Cardiac muscle cell (in vitro differentiated cells and primary cell): ENCODE measurements around the gene SFXN5. TPM values are rescaled to one million over a fixed set of nuclear protein-coding genes. Genes with fewer than 3 reads are reported as not detected.

Experiments
- DNase-seq, 2 donors: peaks; one replicate each; pipeline versions ENCODE4 v3.0.0 to v3.0.0-alpha.2; 2010 to 2017; ENCODE audit warnings: low read depth in 1 of 2, low spot score in 1 of 2
- H3K27ac ChIP-seq: fragments of 200-600 bp; sonication (generic); 2 replicates; pipeline ENCODE4 v1.5.1; 2016
- H3K27me3 ChIP-seq: fragments of 200-600 bp; sonication (generic); 2 replicates; pipeline ENCODE4 v1.6.0; 2016; ENCODE audit warnings: control low read depth
- H3K36me3 ChIP-seq: fragments of 200-600 bp; sonication (generic); 2 replicates; pipeline ENCODE4 v1.5.1; 2016; ENCODE audit warnings: control low read depth
- H3K4me1 ChIP-seq: fragments of 200-600 bp; sonication (generic); 2 replicates; pipeline ENCODE4 v1.8.1; 2017; ENCODE audit warnings: low read depth, mild to moderate bottlenecking, mixed run types
- H3K4me3 ChIP-seq: fragments of 200-600 bp; sonication (generic); 2 replicates; pipeline ENCODE4 v1.5.1; 2016; ENCODE audit warnings: mild to moderate bottlenecking
- H3K9me3 ChIP-seq: fragments of 200-600 bp; sonication (generic); 2 replicates; pipeline ENCODE4 v1.5.1; 2017; ENCODE audit warnings: low read depth, mild to moderate bottlenecking, control low read depth
- polyA plus RNA-seq: library from polyadenylated mRNA; unstranded; fragments of >200 nt; fragmentation: Nextera tagmentation; extraction: Ambion mirVana; gene quantifications from 2 replicates; pipeline ENCODE4 v1.2.1, GENCODE V29; 2016
- total RNA-seq: library from RNA; depleted of rRNA; stranded (reverse); fragments of >200 nt; gene quantifications from 2 replicates; pipeline ENCODE4 v1.2.3, GENCODE V29; 2016
- TF ChIP-seq, protein P1 (sequence below): IDR thresholded peaks from 2 replicates; pipeline ENCODE4 v1.5.1; 2012; ENCODE audit warnings: low read depth, mild to moderate bottlenecking, low read length

Gene SFXN5
- total and polyA plus RNA-seq, 2 experiments from 2014 or later, result 11.4 to 13.5 TPM

DNA sequence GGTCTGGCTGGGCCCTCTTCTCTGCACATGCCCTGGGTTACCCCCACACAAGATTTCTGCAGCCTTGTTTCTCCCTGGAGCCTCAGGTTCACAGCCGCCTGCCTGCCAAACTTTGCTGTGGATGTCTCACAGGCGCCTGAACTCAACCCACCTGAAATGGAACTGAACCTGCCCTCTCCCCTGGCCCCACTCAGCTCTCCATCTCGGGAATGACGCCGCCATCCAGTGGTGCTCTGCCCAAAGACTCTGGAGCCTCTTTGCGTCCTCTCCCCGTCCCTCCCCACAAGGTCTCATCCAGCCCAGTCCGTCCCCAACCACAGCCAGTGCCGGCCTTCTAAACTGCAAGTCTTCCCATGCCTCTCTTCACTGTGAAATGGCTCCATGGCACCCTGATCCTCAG lies 125.0 kb downstream of the SFXN5 start:
- TF ChIP-seq, protein P1, sequence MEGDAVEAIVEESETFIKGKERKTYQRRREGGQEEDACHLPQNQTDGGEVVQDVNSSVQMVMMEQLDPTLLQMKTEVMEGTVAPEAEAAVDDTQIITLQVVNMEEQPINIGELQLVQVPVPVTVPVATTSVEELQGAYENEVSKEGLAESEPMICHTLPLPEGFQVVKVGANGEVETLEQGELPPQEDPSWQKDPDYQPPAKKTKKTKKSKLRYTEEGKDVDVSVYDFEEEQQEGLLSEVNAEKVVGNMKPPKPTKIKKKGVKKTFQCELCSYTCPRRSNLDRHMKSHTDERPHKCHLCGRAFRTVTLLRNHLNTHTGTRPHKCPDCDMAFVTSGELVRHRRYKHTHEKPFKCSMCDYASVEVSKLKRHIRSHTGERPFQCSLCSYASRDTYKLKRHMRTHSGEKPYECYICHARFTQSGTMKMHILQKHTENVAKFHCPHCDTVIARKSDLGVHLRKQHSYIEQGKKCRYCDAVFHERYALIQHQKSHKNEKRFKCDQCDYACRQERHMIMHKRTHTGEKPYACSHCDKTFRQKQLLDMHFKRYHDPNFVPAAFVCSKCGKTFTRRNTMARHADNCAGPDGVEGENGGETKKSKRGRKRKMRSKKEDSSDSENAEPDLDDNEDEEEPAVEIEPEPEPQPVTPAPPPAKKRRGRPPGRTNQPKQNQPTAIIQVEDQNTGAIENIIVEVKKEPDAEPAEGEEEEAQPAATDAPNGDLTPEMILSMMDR, result no peak
- H3K4me3 ChIP-seq, result no peak overlapping the region
- no peaks in the 10 kb centered on the region for H3K4me1 ChIP-seq
- H3K27me3 ChIP-seq, result peaks cover 73% of the 10 kb centered on the region
- no peak for DNase-seq
- no peak overlapping the region for H3K27ac ChIP-seq
- H3K9me3 ChIP-seq, result no peaks in the 10 kb centered on the region
- no peaks in the 10 kb centered on the region for H3K36me3 ChIP-seq

DNA sequence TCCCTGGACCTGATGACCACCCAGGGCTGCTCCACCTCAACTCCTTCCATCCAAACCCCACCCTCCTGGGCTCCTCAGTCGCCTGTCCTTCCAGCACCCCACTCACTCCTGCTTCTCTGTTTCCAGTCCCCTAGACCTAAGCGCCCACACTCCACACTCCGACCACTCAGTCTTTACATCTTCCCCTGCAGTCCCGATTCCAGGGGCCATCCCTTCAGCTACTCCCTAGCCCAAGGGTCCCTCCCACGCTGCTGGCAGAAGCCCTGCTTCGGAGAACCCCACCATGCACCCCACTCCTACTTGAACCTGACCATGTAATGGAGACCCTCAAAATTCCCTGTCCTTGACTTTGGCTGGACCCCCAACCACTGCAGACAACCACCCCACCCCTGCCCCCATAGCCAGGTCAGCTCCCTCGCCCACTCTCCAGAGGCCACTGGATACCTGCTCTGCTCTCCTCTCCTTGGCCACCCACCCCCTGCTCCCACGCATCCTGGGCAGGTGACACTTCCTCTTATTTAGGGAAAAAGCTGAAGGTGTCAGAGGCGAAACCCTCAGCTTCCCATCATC lies 126.0 kb downstream of the SFXN5 start:
- TF ChIP-seq, protein P1, result no peak
- no peak for DNase-seq

DNA sequence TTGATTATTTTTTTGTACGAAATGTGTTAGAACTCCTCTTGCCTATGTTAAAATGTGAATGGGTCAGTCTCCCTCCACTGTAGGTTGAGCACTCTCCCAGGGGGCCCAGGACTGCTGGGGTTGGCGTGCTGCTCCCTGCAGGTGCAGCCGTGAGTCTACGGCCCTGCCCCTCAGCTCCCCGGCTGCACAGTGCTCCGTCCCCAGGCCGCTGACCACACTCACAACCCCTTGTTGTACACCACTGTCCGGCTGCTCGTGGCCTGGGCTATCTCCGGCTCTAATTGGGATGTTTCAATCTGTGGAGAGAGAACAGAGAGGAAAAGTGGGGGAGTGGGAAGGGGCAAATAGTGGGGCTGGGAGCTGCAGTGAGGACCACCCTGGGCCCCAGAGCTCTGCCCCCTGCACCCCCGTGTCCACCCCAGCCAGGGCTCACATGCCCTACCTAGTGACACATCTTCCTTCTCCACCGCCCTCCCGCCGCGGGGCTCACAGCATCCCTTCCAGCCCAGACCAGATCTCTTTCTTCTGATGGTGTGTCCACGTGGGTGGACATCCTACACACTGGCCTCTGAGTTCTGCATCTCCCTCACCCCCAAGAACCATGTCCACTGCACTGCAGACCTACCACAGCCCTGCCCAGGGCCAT lies 126.6 kb downstream of the SFXN5 start:
- H3K36me3 ChIP-seq, result no peaks in the 10 kb centered on the region
- H3K27ac ChIP-seq, result no peak overlapping the region
- H3K4me3 ChIP-seq, result no peak overlapping the region
- DNase-seq, result no peak
- H3K27me3 ChIP-seq, result peaks cover 75% of the 10 kb centered on the region
- TF ChIP-seq, protein P1, result no peak
- H3K4me1 ChIP-seq, result no peaks in the 10 kb centered on the region
- no peaks in the 10 kb centered on the region for H3K9me3 ChIP-seq

More for the DNA sequence above, 126.0 kb downstream of the SFXN5 start:
- Histone ChIP-seq H3K9me3 (no peaks in the 10 kb centered on the region), H3K4me3 (no peak overlapping the region), H3K4me1 (no peaks in the 10 kb centered on the region), H3K27me3 (peaks cover 74% of the 10 kb centered on the region), H3K27ac (no peak overlapping the region), H3K36me3 (no peaks in the 10 kb centered on the region)

DNA sequence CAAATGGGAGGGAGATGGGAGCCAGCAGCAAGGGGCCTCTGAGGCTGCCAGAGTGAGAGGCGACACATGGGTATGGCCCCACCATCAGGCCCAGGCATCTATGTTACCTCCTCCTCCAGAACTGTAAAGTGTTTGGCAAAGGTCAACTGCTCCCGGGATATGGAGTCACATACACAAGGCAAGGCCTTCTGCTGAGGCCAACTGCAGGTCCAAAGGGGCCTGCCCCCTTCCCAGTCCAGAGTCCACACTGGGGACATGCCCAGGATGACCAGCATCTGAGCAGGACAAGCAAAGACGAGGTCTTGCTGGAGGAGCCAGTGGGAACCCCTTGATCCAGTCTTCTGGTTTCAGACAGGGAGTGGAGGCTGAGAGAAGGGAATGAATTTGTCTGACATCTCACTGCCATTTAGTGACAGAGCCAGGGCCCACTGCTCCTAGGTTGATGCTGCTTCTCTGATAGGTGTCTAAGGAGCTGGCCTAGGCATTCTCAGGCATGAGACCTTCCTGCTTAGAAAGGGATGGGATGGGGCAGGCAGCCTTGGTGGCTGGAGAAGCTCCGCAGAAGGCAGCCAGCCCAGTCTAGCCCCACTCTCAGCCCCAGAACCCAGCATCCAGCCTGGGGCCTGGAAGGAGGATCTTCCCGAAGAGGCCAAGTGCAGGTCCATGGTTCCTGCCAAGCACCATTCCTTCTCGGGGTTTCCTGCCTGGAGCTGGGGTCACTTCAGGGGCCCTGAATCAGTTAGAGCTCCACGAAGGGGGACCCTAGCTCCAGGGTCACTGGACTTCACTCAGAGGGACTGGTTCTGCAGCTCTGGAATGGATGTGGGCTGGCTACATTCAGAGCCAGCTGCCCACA lies 127.7 kb downstream of the SFXN5 start:
- Histone ChIP-seq H3K27me3 (peaks cover 87% of the 10 kb centered on the region), H3K9me3 (no peaks in the 10 kb centered on the region), H3K4me1 (no peaks in the 10 kb centered on the region), H3K4me3 (no peak overlapping the region), H3K27ac (no peak overlapping the region), H3K36me3 (no peaks in the 10 kb centered on the region)
- TF ChIP-seq, protein P1, result no peak
- no peak for DNase-seq

DNA sequence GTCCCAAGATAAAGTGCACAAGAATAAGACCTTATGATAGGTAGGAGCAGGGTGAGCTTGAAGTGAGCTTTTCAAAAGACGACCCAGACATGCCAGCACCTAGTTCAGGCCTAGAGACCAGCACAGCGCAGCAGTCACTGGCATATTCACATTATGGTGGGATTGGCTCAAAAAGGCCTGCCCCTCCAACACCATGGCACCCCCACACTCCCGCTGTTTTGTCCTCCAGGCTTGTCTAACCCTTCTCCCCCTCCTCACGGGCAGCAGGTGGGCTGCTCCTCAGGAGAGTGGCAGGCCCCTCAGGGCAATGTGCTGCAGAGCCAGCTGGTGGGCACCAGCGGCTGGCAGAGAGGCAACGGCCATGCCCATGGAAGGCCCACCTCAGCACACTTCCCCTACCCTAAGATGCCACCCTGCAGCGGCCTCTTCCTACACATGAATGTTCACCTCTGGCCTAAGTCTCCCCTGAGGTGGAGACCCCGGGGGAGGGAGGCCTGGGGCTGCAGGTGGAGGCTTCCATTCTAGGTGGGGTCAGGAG lies 128.6 kb downstream of the SFXN5 start:
- Histone ChIP-seq H3K9me3 (no peaks in the 10 kb centered on the region), H3K27ac (no peak overlapping the region), H3K4me1 (no peaks in the 10 kb centered on the region), H3K36me3 (no peaks in the 10 kb centered on the region), H3K4me3 (no peak overlapping the region), H3K27me3 (peaks cover 93% of the 10 kb centered on the region)
- TF ChIP-seq, protein P1, result no peak
- DNase-seq, result no peak
